HG03565 (cell line): ENCODE data around the gene ST3GAL3.

Experiments
- ATAC-seq: cut with Tn5 transposase; IDR thresholded peaks from one replicate; pipeline ENCODE4 v1.9.1; 2021; ENCODE audit warnings: mild to moderate bottlenecking, moderate library complexity; ENCODE audit not compliant: unreplicated experiment

ST3GAL3 gene

DNA sequence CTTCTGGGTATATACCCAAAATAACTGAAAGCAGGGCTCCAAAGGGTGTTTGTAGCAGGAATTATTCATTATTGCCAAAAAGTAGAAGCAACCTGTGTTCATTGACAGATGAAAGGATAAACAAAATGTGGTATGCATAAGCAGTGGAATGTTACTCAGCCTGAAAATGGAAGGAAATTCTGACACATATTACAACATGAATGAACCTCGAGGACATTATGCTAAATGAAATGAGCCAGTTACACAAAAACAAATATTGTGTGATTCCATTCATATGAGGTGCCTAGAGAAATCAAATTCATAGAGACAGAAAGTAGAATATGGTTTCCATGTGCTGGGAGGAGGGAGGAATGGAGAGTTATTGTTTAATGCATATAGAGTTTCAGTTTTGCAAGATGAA lies 140.0 kb downstream of the ST3GAL3 start:
- ATAC-seq, result no peak

DNA sequence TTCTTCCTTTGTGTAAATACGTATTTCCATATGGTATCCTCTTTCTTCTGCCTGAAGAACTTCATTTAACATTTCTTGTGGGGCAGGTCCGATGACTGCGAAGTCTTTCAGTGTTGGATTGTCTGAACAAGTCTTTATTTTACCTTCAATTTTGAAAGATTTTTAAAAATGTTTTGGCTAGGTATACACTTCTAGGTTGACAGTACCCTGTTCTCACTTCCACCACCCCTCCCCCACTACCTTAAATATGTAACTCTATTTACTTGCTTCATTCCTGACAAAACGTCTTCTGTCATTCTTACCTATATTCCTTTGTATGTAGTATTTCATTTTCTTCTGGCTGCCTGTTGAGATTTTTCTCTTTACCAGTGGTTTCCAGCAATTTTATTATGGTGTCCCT lies 140.5 kb downstream of the ST3GAL3 start:
- no peak for ATAC-seq

GRCh38 chr1:43849670-43850069 lies 142.3 kb downstream of the ST3GAL3 start:
- ATAC-seq, result no peak

GRCh38 chr1:43850591-43851233 lies 143.4 kb downstream of the ST3GAL3 start:
- ATAC-seq, result no peak

- no peak for ATAC-seq
Observed at GRCh38 chr1:43851561-43852338, 144.4 kb downstream of the ST3GAL3 start.

DNA sequence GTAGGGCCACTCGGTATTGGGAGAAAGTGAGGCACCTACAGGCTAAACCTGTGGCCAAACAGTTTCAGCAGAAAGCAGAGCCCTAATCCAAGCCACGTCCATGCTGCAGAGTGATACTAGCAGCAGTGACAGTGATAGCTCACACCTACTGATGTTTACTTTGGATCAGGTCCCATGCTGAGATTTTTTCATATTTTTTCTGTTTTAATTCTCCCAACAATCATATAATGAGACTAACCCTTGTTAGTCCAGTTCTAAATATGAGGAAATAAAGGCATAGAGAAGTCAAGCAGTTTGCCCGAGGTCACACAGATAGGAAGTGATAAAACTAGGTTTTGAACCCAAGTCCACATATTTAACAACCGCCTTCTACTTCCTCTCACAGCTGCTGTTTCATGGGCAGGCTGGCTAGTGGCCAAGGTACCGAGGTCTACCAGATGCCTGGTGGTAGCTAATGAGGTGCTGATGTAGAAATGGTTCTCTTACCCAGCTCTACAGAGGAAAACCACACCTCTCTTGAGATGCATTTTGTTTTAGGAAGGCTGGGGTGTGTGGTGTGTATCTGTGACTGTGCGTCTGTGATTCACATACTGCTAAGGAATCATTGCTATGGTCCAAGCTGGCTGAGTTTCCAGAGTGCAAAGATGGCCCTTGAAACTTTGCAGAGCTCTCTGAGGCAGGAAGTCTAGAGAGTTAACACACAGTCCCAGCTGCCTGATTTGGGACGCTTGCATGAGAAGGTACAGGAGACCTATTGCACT lies 146.0 kb downstream of the ST3GAL3 start:
- ATAC-seq, result no peak

- ATAC-seq, result no peak
Observed at GRCh38 chr1:43854473-43854872, 147.1 kb downstream of the ST3GAL3 start.

- ATAC-seq, result no peak
Observed at GRCh38 chr1:43856188-43856587, 148.9 kb downstream of the ST3GAL3 start.

DNA sequence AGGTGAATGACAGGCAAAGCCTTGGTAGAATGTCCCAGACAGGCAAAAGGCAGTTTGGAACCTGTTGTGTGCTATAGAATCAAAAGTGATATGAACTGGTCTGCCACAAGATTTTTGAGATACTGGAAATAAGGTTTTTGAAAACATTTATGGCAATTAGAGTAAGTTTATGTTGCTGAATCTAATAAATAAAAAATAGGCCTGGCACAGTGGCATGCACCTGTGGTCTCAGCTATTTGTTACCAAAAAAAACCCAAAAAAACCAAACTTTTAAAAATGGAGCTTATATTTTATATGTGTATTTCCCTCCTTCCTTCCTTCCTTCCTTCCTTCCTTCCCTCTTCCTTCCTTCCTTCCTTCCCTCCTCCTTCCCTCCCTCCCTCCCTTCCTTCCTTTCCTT lies 149.8 kb downstream of the ST3GAL3 start:
- no peak for ATAC-seq

- no peak for ATAC-seq
Observed at GRCh38 chr1:43858324-43858723, 151.0 kb downstream of the ST3GAL3 start.

DNA sequence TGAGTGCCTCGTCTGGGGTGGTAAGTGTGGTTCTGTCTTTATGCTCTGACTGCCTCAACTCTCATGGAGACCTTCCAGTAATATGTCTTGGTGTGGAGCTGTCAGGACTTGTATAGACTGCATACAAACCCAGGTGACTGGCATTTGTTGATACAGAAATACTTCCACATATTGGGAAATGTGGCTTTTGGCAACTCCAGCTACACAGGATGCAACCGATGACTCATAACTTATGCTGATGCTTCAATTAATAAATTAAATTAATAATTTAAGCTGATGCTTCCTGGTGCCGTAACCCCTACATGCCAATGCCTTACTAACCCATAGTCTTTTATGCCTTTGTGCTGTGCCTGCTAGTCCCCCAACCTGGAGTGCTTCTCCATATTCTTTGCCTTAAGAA lies 154.0 kb downstream of the ST3GAL3 start:
- ATAC-seq, result no peak

- no peak for ATAC-seq
Observed at GRCh38 chr1:43861988-43862735, 154.8 kb downstream of the ST3GAL3 start.

DNA sequence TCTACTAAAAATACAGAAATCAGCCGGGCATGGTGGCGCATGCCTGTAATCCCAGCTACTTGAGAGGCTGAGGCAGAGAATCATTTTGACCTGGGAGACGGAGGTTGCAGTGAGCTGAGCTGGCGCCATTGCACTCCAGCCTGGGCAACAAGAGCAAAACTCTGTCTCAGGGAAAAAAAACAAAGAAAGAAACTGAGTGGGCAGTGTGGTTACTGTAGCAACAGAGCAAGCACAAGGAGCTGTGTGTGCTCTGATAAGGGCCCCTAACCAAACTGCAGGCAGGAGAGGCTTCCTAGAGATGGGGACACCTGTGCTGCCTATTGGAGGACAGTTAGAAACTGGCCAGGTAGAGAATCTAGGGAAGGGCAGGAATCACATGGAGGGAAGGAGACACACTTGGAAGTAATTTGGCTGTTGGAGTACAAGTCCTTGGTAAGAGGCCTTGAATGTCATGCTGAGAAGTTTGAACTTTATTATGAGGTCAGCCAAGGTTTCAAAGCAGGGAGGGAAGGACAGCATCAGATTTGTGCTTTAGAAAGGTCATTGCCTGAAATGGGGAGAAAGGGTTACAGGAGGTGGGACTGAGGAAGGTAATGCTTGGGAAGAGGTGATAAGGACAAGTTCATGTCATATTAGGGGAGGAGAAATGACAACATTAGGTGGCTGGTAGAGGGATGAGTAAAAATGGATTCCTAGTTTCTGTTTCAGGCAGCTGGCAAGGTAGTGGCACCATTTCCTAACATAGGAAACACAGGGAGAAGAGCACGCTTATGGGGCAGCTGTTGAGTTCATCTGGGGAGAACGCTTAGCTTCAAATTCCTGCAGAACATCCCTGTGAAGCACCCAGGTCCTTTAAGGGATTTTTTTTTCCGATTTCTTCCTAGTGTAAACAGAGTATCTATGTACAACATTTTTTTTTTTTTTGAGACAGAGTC lies 157.0 kb downstream of the ST3GAL3 start:
- no peak for ATAC-seq

DNA sequence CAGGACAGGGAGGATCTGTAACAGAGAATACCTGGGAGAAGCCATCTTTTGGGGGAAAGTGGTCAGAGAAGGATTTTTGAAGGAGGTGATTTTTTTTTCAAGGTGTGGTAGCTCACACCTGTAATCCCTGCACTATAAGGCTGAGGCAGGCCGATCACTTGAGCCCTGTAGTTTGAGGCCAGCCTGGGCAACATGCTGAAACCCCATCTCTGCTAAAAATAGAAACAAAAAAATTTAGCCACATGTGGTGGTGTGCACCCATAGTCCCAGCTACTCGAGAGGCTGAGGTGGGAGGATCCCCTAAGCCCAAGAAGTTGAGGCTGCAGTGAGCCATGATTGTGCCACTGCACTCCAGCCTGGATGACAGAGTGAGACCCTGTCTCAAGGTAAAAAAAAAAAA lies 158.9 kb downstream of the ST3GAL3 start:
- ATAC-seq, result no peak

DNA sequence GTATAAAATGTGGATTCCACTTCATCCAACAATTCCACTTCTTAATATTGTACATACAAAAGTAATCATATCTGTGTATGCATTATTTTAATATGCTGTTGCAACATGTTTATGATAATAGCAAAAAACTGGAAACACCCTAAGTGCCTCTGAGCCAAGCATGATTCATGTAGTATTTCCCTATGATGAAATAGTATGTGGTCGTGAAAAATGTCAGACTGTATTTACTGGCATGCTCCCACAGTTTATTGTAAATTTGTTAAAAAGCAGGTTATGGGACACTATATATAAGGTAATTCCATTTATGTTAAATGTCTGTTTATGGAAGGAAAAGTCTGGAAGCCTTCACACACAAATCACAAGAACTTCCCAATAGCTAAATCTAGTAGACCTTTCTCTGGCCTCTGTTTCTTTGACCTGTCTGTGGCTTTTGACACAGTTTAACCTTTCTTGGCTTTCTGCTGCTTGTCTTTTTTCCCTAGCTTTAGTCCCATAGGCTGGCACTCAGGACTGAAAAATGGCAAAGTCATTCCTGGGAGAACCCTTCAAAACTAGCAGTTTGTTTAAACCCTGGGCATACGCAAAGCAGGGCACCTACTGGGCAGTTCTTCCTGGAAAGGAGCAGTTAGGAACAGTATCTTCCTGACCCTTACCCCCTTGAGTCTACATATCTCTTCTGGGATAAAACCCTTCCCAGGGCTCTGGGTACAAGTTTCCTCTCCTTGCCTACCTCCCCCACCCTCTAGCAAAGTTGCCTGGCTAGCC lies 160.8 kb downstream of the ST3GAL3 start:
- ATAC-seq, result no peak

- ATAC-seq, result no peak
Observed at GRCh38 chr1:43868741-43869067, 161.4 kb downstream of the ST3GAL3 start.

DNA sequence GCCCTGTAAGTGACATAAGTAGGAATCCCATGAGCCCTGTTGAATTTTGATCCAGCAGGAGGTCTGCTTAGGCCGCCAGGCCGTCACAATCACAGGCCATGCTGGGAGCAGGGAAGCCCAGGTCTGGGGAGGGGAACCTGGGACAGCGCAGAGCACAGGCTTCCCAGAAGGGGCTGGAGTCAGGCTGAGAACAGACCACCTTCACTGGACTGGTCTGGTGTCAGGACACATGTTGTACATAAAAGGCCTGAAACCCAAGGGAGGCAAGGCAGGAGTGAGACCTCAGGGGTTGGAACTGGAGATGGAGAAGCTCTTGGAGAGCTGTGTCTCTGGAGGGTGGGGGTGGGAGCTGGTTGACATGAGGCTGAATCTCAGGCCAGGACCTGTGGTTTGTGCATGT lies 163.0 kb downstream of the ST3GAL3 start:
- no peak for ATAC-seq

DNA sequence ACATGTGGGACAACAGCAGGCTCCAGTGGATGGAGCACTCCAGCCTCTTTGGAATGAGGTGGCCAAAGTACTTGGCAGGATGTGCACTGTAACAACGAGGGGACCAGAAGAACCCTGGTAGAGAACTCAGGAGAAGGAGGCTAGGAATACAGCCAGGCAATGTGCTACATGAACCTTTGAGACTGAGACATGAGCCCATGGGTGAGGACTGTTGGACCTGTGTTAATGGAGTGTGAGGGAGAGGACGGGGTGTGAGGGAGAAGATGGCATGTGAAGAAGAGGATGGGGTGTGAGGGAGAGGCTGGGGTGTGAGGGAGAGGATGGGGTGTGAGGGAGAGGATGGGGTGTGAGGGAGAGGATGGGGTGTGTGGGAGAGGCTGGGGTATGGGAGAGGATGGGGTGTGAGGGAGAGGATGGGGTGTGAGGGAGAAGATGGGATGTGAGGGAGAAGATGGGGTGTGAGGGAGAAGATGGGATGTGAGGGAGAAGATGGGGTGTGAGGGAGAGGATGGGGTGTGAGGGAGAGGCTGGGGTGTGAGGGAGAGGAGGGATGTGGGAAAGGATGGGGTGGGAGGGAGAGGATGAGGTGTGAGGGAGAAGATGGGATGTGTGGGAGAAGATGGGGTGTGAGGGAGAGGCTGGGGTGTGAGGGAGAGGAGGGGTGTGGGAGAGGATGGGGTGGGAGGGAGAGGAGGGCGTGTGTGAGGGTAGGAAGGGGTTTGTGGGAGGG lies 164.0 kb downstream of the ST3GAL3 start:
- no peak for ATAC-seq

- no peak for ATAC-seq
Observed at GRCh38 chr1:43872280-43872679, 164.9 kb downstream of the ST3GAL3 start.
